HG03469 (cell line): ENCODE measurements around the gene FAR1.

Experiments
- ATAC-seq: cut with Tn5 transposase; IDR thresholded peaks from one replicate; pipeline ENCODE4 v1.9.1; 2021; ENCODE audit warnings: mild to moderate bottlenecking, moderate library complexity, moderate number of reproducible peaks; ENCODE audit not compliant: unreplicated experiment

The FAR1 gene

DNA sequence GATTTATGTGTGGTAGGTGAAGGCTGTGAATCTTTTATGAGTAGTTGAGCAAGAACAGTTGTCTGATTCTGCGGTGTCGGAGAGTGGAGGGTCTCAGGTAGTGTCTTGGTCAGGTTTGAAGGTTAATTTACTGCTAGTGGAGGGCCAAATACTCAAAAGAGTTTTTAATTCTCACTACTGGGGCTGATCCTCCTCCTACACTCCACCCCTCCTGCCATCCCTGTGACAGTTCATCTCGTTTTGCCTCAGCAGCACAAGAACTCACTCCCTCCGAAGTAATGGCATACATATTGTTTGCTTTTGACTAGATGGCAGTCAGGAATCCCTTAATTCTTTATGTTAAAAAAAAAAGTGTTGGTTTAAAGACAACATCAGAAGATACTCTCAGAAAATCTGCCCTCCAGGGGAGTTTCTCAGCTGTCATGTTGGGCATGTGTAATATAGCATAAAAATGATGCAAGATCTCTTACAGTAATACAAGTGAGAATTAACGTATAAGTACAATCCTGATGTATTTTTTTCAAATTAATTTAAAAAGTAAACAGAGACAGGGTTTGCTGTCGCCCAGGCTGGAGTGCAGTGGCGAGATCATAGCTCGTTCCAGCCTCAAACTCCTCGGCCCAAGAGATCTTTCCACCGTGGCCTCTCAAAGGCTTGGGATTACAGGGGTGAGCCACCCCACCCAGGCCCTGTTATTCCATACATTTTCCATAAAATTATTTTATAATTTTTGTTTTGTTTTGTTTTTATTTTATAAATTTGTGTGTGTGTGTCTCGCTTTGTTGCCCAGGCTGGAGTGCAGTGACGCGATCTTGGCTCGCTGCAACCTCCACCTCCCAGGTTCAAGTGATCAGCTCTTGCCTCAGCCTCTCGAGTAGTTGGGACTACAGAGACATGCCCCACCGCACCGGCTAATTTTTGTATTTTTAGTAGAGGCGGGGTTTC is 1.3 kb downstream of the FAR1 start:
- ATAC-seq, result no peak

DNA sequence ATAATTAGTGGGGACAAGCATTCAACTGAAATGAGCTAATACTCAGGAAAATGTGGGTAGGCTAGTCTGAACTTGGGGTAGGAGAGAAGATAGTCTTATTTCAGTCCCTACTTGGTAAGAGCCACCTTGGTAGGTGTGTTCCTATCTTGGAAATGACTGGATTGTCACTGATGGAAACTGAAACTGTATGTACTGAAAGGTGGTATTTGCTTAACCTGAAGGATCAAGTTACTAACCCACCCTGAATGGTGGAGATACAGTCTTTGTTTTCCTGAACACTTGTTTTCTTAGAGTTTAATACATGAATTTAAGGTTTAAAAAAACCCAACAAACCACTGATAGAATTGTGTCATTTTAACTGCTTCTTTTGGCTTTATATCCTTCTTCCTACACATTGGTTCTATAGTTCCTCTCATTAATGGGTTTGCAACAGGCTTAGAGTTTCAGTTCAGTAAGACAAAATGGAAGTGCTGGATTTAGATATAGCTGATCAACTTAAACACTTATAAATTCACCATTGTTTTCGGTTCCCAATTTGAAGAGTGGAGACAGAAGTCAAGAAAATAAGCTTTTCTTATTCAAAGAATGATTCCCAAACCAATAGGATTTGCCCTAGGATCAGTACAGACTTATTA is 4.2 kb downstream of the FAR1 start:
- no peak for ATAC-seq

DNA sequence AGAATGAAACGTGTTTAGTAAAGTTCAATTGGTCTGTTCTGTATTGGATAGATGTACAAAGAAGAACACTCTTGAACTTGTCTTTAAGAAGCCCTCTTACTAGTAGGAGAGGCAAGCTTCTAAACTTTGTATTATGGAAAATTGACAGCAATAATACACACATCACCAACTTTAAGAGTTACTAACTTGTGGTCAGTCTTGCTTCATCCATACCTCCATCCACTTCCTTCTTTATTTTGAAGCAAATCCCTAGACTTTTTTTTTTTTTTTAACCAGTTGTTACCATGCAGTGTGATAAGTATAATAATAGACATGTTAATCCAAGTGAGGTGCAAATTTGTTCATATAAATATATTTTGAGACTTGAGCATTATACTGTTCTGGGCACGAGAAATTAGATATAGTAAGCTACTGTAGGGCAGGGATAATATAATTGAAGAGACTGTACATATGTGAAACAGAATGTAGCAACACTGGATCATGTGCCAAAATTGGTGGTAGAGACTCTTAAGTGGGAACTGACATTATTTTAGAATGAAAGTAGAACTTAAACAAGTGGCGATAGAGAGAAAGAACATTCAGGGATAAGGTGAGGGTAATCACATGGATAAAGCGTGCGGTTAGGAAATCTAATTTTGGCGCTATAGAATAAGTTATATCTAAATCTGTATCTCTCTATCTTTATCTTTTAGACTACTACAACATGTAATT is 6.5 kb downstream of the FAR1 start:
- no peak for ATAC-seq

DNA sequence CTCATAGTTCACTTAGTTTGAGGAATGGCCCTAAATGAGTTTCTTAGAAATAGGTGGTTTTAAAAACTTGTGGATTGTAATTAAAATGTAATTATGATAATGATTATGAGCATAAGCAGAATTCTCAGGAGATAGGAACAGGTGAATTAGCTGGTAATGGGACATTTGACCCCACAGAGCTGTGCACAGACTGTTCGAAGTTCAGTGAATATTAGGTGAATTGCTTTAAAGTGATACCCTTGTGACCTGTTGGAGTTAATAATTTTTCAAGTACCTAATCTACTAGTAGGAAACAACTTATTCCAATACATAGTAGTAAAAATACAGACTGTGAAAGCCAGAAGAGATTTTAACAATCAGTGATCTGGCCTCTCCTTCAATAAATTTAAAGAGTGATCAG is 8.1 kb downstream of the FAR1 start:
- ATAC-seq, result no peak

DNA sequence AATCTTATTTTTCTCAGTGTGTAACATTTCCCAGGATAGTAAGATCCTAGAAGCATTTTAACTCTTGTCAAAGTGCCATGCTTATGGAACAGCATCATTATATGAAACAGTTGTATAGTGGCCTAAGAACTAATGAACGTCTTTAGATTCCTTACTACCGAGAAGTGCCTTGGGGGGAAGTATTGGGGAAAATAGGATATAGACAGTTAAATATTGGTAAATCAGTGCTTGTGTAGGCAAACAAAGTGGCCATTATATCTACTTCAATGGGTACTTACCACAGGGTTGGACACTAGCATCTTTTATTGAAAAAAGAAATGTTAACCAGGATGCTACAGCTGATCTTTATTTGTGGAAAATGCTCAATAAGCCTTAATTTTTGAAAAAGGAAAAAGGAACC is 11.3 kb downstream of the FAR1 start:
- no peak for ATAC-seq

DNA sequence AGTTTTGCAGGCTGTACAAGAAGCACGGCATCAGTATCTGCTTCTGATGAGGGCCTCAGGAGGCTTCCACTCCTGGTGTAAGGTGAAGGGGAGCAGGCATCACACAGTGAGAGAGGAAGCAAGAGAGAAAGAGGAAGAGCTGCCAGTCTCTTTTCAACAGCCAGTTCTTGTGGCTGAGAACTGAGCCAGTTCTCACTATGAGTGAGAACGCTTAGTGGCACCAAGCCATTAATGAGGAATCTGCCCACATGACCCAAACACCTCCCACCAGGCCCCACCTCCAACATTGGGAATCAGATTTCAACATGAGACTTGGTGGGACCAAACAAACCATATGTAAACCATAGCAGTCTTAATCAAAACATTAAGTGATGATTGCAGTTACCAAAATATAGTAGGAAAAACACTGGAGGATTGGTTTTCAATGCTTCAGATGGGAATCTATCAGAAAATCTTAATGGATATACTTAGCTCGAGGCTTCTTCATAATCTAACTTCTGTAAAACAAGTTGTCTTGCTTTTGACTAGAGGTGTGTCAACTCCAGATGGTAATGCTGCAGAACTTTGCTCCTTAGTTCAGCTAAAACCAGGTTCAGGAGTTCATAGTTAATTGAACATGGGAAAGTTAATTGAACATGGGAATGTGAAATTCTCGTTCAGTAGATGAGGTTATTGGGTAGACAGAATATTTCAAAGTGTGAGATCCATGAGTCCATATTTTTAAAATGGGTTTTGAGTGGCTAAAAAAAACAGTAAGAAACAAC is 12.2 kb downstream of the FAR1 start:
- ATAC-seq, result peak; percentile 87

DNA sequence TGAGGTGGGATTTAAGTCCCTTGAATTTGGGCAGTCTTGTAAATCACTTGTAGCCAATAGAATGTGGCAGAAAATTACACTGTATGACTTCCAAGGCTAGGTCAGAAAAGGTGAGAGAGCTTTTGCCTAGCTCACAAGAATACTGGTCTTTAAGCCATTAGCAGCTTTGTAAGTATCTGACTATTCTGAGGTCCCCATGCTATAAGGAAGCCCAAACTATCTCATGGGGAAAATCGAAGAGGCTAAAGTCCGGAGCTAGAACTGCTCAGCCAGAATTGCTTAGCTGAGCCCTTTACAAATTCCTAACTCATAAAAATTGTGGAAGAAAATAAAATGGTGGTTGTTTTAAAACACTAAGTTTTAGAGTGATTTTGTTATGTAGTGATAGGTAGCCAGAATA is 13.0 kb downstream of the FAR1 start:
- ATAC-seq, result no peak

DNA sequence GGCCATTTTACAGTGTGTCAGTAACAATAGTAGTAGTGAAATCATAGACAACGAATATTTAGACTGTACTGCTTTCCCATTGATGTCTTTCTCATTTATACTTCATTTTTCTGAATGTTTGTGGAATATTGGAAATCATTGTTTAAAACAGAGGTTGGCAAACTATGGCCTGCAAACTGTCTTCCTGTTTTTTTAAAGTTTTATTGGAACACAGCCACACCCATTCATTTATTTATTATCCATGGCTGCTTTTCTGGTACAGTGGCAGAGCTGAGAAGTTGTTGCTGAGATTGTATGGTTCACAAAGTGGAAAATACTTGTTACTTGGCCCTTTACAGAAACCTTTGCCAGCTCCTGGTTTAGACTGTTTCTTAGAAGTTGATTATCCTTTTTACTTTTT is 13.7 kb downstream of the FAR1 start:
- no peak for ATAC-seq

DNA sequence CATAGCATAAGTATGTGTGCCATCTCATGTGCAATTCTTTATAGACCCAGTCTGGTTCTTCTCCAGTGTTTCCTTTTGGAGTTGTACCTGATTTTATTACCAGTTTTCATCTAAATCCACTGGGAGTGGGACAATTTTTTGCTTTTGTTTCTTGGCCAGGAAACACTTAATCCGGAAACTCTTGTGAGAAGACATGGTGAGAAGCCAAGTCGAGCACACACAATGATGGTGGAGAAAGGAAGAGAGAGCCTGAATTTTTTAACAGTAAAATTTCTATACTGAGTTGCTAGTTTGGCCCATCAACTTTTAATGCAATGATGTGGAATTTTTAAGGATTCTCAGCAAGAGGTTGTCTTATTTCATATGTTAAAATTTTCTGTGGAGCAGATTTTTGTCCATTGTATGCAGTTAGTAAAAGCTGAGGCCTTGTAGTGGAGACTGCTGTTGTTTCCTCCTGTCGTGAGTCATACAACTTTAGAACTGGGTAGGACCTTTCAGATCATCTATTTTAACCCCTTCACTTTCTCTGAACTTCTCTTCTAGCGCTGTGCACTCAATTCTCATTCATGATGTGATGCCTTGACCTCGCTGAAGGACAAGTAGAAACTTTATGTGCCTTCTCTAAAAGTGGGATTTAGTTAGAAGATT is 17.1 kb downstream of the FAR1 start:
- no peak for ATAC-seq

DNA sequence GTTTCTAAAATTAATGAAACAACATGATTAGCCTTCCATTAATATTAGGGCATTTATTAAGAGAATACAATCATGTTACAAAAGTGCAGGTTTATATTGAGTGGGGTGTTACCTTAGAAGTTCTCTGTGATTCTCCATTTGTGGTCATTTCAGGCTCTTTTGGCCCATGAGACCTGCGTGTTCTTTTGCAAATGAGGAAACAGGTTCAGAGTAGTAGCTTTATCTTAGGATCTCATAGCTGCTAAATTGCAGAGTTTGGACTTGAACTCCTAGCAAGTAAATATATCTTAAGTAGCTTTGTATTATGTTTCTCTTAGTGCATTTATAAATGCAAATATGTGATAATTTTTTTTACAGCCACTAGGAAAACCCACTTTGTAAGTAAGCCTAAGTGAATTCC is 18.3 kb downstream of the FAR1 start:
- no peak for ATAC-seq

DNA sequence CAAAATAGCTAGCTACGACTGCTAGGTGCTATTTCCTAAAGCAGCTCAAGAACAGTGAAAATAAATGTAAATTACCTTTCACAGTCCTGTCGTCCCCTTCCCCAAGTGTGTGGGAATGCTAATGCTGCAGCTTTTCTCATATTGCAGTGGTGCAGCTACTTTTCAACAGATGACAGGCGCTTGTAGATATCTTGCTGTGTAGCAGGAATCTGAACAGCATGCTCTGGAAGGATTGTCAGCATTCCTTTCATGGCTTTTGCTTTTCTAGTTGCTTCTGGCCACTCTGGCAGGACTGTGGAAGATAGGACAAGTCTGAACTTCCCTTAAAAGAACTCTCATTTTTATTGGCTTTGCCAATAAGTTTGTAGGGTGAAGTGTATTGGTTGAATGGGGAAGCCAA is 18.8 kb downstream of the FAR1 start:
- no peak for ATAC-seq

DNA sequence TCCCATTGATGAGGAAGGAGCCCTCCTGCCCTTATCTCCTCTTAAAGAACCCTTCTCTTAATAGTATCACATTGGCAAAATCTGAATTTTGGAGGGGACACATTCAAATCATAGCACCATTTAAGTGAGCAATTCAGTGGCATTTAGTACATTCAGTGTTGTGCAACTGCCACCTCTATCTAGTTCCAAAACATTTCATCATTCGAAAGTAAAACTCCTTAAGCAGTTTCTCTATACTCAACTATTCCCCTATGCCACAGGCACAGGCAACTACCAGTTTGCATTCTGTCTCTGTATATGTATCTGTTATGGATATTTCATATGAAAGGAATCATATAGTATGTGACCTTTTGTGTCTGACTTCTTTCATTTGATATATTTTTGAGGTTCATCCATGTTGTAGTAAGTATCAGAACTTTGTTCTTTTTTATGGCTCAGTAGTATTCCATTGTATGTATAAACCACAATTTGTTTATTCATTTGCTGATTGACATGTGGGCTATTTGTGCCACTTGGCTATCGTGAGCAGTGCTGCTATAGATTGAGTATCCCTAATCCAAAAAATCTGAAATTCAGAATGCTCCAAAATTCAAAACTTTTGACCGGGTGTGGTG is 22.9 kb downstream of the FAR1 start:
- ATAC-seq, result no peak

DNA sequence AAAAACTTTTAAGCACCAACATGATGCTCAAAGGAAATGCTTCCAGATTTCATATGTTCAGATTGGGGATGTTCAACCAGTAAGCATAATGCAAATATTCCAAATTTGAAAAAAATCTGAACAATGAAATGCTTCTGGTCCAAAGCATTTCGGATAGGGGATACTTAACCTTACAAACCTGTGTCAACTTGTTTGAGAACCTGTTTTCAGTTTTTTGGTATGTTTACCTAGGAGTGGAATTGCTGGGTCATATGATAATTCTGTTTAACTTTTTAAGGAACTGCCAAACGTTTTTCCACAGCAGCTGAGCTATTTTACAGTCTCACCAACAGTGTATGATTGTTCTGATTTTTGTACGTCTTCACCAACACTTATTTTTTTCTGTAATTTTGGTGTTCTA is 23.7 kb downstream of the FAR1 start:
- no peak for ATAC-seq

DNA sequence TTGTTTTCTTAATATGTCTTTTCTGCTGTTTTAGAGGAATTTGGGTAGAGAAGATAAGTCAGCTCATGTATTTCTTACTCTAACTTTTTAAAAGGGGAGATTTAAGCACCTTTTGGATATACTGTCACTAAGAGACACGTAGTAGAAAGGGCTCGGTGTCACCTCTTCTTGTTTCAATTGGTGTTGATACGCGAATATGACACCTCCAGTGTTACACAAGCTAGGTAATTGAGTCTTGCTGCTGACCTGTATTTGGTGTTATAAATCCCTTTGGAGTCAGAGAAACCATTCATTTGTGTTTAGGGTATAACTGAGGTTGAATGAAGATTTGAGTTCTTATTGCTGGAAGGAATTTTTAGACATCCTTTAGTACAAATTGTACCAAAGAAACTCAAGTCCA is 25.6 kb downstream of the FAR1 start:
- no peak for ATAC-seq

DNA sequence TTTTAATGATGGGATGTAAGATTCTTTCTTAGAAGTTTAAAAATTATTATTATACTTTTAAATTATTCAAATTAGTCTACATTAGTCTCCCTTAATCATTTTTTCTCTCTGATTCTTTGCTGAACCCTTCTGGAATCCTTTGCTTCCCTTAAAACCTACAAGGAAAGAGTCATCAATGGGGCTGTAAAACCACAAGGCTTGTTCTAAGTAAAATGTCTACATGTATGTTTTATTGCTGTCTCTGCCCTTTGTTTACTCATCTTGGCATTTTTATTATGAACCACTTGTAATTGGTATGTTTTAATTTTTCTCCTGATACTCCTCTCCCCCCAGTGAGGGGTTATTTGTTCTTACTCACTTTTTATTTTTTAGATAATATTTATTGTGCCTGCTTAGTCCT is 27.4 kb downstream of the FAR1 start:
- ATAC-seq, result no peak

DNA sequence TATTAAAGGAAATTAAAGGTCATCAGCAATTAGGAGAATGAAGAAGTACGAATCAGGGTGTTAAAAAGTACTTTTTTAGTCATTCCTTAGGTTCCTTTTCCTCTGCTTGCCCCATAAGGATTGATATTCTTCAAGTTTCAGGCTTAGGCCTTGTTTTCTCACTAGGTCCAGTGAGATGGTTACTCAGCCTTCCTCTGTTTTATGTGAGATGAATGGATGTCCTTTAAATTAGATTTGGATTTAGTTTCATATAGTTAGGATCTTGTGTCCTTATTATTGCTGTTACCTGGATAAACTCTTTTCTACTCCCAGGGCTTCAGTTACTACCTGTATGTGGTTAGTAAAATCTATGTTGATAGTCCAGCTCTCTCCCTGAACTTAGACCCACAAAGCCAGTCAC is 29.2 kb downstream of the FAR1 start:
- no peak for ATAC-seq

DNA sequence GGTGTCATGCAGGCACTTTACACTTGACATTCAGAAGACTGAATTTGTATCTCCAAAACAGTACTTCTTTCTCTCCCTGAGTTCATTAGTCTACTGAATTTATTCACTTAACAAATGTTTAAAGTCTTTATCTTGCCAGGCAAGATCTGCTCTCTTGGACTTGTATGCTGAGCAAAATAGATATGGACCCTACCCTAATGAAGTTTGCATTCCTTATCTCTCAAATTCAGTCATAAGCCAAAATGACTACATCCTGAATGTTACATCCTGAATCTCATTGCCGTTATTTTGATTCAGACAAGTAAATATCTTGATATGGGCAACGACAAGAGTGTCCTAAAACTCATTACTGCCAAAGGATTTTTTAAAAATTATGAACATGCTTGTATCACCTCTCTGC is 29.7 kb downstream of the FAR1 start:
- ATAC-seq, result no peak

DNA sequence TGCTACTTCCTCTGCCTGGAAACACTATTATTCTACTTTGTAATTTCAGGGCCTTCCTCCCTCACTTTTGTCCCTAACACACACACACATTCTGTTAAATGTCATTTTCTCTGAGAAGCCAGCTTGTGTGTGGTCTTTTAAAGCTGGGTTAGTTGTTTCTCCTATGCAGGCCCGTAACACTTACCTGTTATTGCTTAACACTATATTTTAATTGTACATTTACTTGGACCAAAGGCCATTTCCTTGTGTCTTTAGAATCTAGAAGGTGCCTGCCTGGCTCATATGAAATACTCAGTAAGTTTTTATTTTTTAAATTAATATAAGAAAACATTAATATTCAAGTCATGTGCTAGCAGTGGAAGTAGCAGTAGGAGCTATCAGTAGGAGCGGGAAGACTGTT is 30.6 kb downstream of the FAR1 start:
- no peak for ATAC-seq

DNA sequence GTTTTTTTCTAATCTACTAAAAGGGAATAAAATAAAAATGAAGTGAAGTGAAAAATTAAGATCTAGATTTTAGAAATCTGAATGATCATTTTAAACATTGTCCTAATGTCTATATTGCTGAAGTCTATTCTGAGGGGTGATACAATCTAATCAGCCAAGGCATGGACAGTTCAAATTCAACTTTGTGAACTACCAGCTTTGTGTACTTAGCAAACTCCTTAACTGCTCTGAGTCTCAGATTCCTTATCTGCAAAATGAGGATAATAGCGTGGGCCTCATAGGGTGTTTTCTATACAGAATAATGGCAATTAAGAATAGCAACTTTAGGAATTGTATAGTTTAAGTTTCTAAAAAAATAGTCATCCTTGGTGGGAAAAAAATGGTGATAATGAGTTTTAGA is 31.4 kb downstream of the FAR1 start:
- no peak for ATAC-seq

DNA sequence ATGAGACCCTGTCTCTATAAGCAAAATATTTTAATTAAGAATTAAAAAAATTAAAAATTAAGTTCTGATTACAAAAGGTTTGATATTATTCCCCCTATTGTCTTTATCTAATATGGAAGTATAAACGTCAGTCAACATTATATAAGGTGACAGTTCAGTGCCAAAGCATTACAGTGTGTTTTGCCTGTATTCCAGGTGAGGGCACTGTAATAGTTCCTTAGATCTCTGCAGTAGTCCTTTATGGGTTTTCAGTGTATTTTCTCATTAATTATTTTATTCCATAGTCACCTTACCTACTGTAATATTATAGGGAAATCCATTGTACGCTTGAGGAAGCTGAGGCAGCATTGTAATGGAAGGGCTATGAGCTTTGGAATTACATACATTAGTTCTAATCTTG is 33.0 kb downstream of the FAR1 start:
- ATAC-seq, result no peak
